GM21576 (cell line): ENCODE results near the gene TOMM40.
"Not testable (repeated sequence)": the region's sequence is repeated elsewhere in the genome, so short reads cannot be mapped to it uniquely, and the experiment has no call there.

Experiments used
- ATAC-seq: cut with Tn5 transposase; IDR thresholded peaks from one replicate; pipeline ENCODE4 v1.9.1; 2021; ENCODE audit warnings: mild to moderate bottlenecking, moderate library complexity; ENCODE audit not compliant: unreplicated experiment

The TOMM40 gene

GRCh38 chr19:44893332-44894051, 2.4 kb downstream of the TOMM40 start:
- ATAC-seq, result no peak

GRCh38 chr19:44894052-44894400, 3.0 kb downstream of the TOMM40 start:
- ATAC-seq, result no peak

GRCh38 chr19:44894946-44895345, 3.9 kb downstream of the TOMM40 start:
- ATAC-seq, result no peak

GRCh38 chr19:44897835-44898234, 6.8 kb downstream of the TOMM40 start:
- no peak for ATAC-seq

GRCh38 chr19:44900328-44901244, 9.5 kb downstream of the TOMM40 start:
- ATAC-seq, result no peak

GRCh38 chr19:44903216-44903601, 12.2 kb downstream of the TOMM40 start:
- ATAC-seq, result no peak

GRCh38 chr19:44903602-44904425, 12.8 kb downstream of the TOMM40 start:
- no peak for ATAC-seq

- no peak for ATAC-seq
Observed at GRCh38 chr19:44904426-44904994, 13.5 kb downstream of the TOMM40 start.

- ATAC-seq, result no peak
Observed at GRCh38 chr19:44905437-44906160, 14.5 kb downstream of the TOMM40 start, which contains the start of gene APOE. Gene APOE, plus strand, starts transcription at chr19:44905796. Its CDS starts 829 bp downstream, at chr19:44906625.

- ATAC-seq, result no peak
Observed at GRCh38 chr19:44907613-44908012, 16.6 kb downstream of the TOMM40 start.

GRCh38 chr19:44908074-44908835, 17.2 kb downstream of the TOMM40 start:
- ATAC-seq, result no peak

GRCh38 chr19:44908836-44909261, 17.8 kb downstream of the TOMM40 start:
- no peak for ATAC-seq

GRCh38 chr19:44909775-44910174, 18.7 kb downstream of the TOMM40 start:
- ATAC-seq, result no peak

GRCh38 chr19:44911896-44912295, 20.8 kb downstream of the TOMM40 start:
- not testable (repeated sequence) for ATAC-seq

- no peak for ATAC-seq
Observed at GRCh38 chr19:44912854-44913253, 21.8 kb downstream of the TOMM40 start.

GRCh38 chr19:44913512-44914432, 22.7 kb downstream of the TOMM40 start:
- ATAC-seq, result not testable (repeated sequence)

GRCh38 chr19:44914433-44915206, 23.6 kb downstream of the TOMM40 start, which contains the start of gene APOC1:
Gene APOC1, plus strand, starts transcription at chr19:44914608. Its CDS starts 284 bp downstream, at chr19:44914892.
- ATAC-seq, result peak; percentile 94
